ENCODE results near the gene TMSB10.
A peak's percentile ranks its signal among the peaks of the same experiment; 100 is the strongest.
"Not testable (repeated sequence)": the region's sequence is repeated elsewhere in the genome, so short reads cannot be mapped to it uniquely, and the experiment has no call there.

TMSB10 gene

DNA sequence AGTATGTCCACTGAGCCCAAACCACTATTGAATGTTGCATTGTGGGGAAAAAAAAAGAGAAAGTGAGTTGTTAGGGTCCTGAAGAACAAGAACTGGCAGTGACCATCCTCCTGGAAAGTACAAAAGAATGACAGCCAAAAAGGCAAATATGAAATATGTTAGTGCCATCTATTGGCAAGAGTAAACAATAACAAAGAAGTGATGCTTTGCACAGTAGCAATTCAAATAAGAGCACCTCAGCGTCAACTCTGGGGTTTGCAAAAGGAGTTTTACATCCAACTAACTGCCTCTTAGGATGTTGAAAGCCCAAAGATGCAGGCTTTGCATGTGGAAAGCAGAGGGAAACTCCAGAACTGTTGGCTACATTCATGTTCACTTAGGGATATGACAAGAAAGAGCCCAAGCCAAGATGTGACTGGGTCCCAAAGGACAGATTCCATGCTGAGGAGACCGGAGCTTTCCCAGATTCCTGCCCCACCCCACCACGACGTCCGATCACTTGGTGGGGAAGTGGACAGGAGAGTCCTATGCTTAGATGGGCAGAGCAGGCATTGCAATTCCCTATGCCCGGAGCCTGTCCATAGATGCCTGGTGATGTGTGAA lies 40.2 kb upstream of the TMSB10 start:
- Histone ChIP-seq H3K4me3 (IDR thresholded peaks at IDR 0.05; ENCODE audit: insufficient read depth, low read depth, low read length) (no peak overlapping the region), H3K4me1 (ENCODE audit: low read depth, poor library complexity, severe bottlenecking) (no peaks in the 10 kb centered on the region), H3K79me2 (ENCODE audit: insufficient read depth, low read depth) (no peaks in the 10 kb centered on the region), H4K20me1 (ENCODE audit: insufficient read depth) (no peaks in the 10 kb centered on the region), H3K27ac (no peak overlapping the region), H3K4me2 (no peak overlapping the region), H3K27me3 (ENCODE audit: insufficient read depth, low read depth) (no peaks in the 10 kb centered on the region), H3K9ac (no peak overlapping the region), H3K36me3 (ENCODE audit: insufficient read depth) (no peaks in the 10 kb centered on the region), H2AFZ (ENCODE audit: low read depth) (no peak overlapping the region)
- TF ChIP-seq, protein P1, sequence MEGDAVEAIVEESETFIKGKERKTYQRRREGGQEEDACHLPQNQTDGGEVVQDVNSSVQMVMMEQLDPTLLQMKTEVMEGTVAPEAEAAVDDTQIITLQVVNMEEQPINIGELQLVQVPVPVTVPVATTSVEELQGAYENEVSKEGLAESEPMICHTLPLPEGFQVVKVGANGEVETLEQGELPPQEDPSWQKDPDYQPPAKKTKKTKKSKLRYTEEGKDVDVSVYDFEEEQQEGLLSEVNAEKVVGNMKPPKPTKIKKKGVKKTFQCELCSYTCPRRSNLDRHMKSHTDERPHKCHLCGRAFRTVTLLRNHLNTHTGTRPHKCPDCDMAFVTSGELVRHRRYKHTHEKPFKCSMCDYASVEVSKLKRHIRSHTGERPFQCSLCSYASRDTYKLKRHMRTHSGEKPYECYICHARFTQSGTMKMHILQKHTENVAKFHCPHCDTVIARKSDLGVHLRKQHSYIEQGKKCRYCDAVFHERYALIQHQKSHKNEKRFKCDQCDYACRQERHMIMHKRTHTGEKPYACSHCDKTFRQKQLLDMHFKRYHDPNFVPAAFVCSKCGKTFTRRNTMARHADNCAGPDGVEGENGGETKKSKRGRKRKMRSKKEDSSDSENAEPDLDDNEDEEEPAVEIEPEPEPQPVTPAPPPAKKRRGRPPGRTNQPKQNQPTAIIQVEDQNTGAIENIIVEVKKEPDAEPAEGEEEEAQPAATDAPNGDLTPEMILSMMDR (conservative IDR thresholded peaks at IDR 0.05; ENCODE audit: low read depth, low read length) = peak; percentile 70

DNA sequence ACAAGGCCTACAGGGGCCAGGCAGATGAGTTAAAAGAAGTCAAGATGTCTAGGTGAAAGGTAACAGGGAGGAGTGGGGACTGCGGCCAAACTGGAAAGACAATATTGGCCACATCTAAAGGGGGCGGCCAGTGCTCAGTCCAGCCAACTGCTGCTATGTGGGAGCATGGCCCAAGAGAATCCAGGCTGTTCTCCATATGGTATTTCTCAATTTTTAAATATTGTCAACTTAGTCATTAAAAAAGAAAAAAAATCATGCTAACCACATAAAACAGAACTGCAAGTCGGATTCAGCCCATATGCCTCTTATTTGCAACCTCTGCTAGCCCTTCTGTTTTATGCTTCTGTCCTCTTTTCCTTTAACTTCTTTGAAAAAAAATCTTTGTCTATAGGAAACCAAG lies 39.3 kb upstream of the TMSB10 start:
- no peak overlapping the region for H2AFZ ChIP-seq (ENCODE audit: low read depth)
- no peaks in the 10 kb centered on the region for H3K79me2 ChIP-seq (ENCODE audit: insufficient read depth, low read depth)
- no peak overlapping the region for H3K4me2 ChIP-seq
- no peaks in the 10 kb centered on the region for H3K36me3 ChIP-seq (ENCODE audit: insufficient read depth)
- TF ChIP-seq, protein P1 (conservative IDR thresholded peaks at IDR 0.05; ENCODE audit: low read depth, low read length) = no peak
- H3K27me3 ChIP-seq (ENCODE audit: insufficient read depth, low read depth) = no peaks in the 10 kb centered on the region
- no peaks in the 10 kb centered on the region for H3K4me1 ChIP-seq (ENCODE audit: low read depth, poor library complexity, severe bottlenecking)
- H3K27ac ChIP-seq = no peak overlapping the region
- H4K20me1 ChIP-seq (ENCODE audit: insufficient read depth) = no peaks in the 10 kb centered on the region
- H3K4me3 ChIP-seq (IDR thresholded peaks at IDR 0.05; ENCODE audit: insufficient read depth, low read depth, low read length) = no peak overlapping the region
- H3K9ac ChIP-seq = no peak overlapping the region

DNA sequence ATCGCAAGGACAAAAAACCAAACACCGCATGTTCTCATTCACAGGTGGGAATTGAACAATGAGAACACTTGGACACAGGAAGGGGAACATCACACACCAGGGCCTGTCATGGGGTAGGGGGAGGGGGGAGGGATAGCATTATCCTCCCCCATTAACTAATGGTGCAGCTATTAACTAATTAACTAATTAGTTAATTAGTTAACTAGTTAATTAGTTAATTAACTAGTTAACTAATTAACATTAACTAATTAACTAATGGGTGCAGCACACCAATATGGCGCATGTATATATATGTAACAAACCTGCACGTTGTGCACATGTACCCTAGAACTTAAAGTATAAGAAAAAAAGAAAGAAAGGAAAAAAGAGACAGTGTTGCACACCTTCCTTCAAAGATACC lies 37.1 kb upstream of the TMSB10 start:
- H4K20me1 ChIP-seq (ENCODE audit: insufficient read depth); H3K4me2 ChIP-seq; H3K36me3 ChIP-seq (ENCODE audit: insufficient read depth); H2AFZ ChIP-seq (ENCODE audit: low read depth); H3K27ac ChIP-seq; H3K27me3 ChIP-seq (ENCODE audit: insufficient read depth, low read depth); H3K9ac ChIP-seq; H3K4me3 ChIP-seq (IDR thresholded peaks at IDR 0.05; ENCODE audit: insufficient read depth, low read depth, low read length); H3K4me1 ChIP-seq (ENCODE audit: low read depth, poor library complexity, severe bottlenecking); H3K79me2 ChIP-seq (ENCODE audit: insufficient read depth, low read depth): not testable (repeated sequence)

DNA sequence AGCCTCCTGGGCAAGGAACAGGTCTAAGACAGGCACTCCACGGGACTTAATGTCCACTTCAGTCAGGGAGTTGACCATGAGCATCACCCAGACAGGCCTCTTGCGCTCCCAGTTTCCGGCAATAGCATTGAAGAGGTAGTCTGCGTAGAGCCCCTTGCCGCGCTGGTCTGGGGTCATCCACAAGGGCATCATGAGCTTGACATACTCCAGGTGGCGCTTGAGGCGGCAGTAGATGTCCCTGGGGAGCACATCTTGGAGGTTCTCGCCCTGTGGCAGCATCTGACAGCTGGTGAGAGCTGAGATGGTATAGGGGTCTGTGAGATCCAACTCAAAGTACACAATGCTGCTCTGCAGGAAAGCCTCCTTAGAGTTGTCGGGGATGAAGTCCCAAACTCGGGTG lies 35.1 kb upstream of the TMSB10 start:
- TF ChIP-seq, protein P1 (conservative IDR thresholded peaks at IDR 0.05; ENCODE audit: low read depth, low read length) = no peak
- Histone ChIP-seq H2AFZ (ENCODE audit: low read depth) (no peak overlapping the region), H3K4me3 (IDR thresholded peaks at IDR 0.05; ENCODE audit: insufficient read depth, low read depth, low read length) (no peak overlapping the region), H3K4me2 (no peak overlapping the region), H3K79me2 (ENCODE audit: insufficient read depth, low read depth) (no peaks in the 10 kb centered on the region), H3K36me3 (ENCODE audit: insufficient read depth) (no peaks in the 10 kb centered on the region), H3K27ac (no peak overlapping the region), H3K4me1 (ENCODE audit: low read depth, poor library complexity, severe bottlenecking) (peaks cover 12% of the 10 kb centered on the region), H4K20me1 (ENCODE audit: insufficient read depth) (no peaks in the 10 kb centered on the region), H3K27me3 (ENCODE audit: insufficient read depth, low read depth) (no peaks in the 10 kb centered on the region), H3K9ac (no peak overlapping the region)

DNA sequence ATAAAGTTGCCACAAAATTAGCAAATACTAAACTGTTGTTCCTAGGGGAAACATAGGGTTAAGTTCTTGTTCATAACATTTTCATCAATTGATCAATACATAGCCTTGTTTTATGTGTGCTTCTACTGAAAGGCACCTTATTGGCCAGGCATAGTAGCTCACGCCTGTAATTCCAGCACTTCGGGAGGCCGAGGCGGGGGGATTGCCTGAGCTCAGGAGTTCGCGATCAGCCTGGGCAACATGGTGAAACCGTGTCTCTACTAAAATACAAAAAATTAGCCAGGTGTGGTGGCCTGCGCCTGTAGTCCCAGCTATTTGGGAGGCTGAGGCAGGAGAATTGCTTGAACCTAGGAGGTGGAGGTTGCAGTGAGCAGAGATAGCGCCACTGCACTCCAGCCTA lies 32.8 kb upstream of the TMSB10 start:
- not testable (repeated sequence) for H3K36me3 ChIP-seq (ENCODE audit: insufficient read depth); H3K4me2 ChIP-seq; H4K20me1 ChIP-seq (ENCODE audit: insufficient read depth); H2AFZ ChIP-seq (ENCODE audit: low read depth); H3K27ac ChIP-seq; H3K27me3 ChIP-seq (ENCODE audit: insufficient read depth, low read depth); H3K79me2 ChIP-seq (ENCODE audit: insufficient read depth, low read depth); H3K4me3 ChIP-seq (IDR thresholded peaks at IDR 0.05; ENCODE audit: insufficient read depth, low read depth, low read length); H3K9ac ChIP-seq
- H3K4me1 ChIP-seq (ENCODE audit: low read depth, poor library complexity, severe bottlenecking) = peaks cover 13% of the 10 kb centered on the region
